AG20443 (cell line): ENCODE results near the gene UMPS.
A peak's percentile ranks its signal among the peaks of the same experiment; 100 is the strongest.
"Not testable (repeated sequence)": the region's sequence is repeated elsewhere in the genome, so short reads cannot be mapped to it uniquely, and the experiment has no call there.

Experiments
- DNase-seq: peaks from one replicate; pipeline ENCODE4 v3.0.0; 2012; ENCODE audit warnings: low spot score, mixed read lengths

The UMPS gene

GRCh38 chr3:124780356-124780755, 50.1 kb downstream of the UMPS start:
- DNase-seq, result peak; percentile 88

- peak; percentile 80 for DNase-seq
Observed at GRCh38 chr3:124780761-124781475, 50.7 kb downstream of the UMPS start.

GRCh38 chr3:124781476-124782376, 51.5 kb downstream of the UMPS start:
- DNase-seq, result no peak

- DNase-seq, result not testable (repeated sequence)
Observed at GRCh38 chr3:124782377-124782712, 52.1 kb downstream of the UMPS start.

DNA sequence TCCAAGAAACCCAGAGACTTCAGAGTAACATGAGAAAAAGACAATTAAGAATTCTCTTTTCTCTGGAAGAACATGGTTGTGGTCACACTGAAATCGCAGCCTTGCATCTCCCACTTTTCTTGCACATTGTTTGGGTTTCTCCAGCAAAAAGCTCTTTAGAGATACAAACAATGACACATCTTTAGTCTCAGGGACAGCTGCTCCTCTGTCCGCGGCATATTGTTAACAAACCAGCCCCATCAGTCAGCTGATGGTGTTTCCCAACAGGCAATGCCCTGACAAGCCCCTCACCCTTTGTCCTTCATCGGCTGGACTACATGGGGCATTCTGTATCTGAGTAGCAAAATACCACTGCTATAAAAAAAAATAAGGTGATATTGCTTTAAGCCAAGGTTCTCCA, 53.4 kb downstream of the UMPS start:
- DNase-seq, result no peak

DNA sequence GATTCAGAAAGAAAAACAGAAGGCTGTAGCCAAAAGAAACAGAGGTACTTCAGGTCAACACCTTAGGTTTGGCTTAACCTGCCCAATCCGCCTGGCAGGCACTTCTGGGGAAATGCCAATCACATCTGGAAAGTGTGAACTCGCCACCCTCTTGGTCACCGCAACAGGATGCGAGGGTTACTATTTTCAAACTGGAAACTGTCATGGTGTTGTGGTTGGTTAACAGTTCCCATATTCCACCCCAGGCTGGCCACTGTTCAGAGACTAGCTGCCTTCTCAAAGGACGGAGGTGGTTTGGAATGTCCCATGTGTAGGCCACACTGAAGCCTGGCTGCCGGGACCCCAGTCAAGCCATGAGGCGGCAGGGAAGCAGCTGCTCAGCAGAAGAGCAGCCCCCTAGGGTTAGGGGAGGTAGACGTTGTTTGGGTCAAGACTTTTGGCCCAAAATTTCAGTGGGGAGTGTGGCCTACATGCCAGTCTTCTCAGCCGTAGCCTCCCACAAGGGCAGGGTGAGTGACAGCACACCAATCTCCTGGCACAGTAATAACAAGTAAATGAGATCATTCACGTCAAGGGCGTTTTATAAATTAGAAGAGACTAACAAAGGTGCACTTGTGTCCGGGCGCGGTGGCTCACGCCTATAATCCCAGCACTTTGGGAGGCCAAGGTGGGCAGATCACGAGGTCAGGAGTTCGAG, 54.6 kb downstream of the UMPS start:
- no peak for DNase-seq

GRCh38 chr3:124785973-124786372, 55.7 kb downstream of the UMPS start:
- no peak for DNase-seq

DNA sequence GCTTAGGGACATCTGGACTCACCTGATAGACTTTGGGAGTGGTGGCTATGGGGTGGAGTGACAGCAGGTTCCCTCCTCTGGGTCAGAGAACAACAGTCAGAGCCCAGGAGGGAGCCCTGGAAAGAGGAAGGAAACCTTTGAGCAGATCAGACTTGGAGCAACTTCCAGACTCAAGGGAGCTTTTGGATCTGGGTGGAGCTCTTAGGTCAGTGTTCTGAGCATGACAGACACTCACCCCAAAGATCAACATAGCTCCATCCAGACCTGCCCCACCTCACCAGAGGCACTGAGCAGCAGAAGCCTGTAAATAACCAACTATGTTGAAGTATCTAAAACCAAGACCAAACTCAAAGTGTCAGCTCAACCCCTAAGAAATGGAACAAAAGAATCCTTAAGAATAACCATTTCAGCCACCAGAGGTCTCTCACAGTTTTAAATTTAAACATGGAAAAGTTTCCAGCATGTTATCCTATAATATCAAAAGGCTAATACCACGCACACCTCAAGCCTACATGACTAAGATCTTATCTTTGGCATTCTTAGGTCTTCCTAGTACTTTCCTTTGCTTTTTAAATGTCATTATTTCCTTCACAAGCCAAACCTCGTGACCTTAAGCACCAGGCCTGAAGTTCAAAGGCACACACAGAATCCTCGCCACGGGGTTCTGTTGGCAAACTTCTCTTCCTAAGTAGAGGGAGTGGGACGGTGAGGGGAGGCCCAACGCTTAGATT, 56.4 kb downstream of the UMPS start:
- no peak for DNase-seq

DNA sequence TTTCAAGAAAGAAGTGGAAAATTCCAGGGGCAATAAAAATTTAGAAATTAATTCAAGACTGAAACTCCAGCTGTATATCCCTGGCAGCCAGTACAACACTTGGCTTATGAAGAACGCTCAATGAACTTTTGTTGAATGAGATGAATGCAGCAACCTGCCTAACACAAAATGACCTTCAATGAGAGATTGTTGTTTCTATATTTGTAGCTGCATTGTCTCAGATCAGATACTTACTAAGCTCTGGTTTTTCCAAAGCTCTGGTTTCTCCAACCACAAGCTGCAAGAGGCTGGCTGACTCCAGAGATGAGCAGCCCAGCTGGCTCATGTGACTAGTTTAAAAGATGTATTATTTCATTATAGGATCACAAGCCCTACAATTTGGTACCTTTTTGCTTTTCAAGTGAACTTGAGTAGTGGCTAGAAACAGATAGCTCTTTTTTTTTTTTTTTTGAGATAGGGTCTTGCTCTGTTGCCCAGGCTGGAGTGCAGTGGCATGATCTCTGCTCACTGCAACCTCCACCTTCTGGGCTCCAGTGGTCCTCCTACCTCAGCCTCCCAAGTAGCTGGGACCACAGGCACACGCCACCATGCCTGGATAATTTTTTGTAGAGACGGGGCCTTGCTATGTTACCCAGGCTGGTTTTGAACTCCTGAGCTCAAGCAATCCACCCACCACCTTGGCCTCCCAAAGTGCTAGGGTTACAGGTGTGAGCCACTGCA, 57.4 kb downstream of the UMPS start:
- DNase-seq, result no peak

DNA sequence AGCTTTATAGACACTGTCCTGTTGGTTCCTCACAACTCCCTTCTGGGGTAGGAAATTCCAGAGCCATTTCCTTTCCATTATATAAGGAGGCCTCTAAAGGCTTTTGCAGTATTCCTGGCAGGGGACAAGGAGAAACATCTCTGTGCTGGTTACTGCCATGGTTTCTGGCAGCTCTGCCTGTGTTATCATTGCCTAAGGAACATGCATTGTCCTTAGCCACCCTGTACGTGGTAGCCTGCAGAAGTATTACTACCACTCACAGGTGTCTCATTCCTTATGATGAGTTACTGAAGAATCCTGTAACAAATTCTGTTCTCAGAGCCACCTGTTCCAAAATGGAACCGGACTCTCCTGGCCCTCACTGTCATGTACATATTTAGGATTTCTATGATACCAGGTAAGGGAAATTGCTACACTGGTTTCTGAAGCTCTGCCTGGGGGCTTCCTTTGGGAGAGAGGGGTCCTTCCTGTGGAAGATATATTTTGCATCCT, 58.0 kb downstream of the UMPS start:
- no peak for DNase-seq

- not testable (repeated sequence) for DNase-seq
Observed at GRCh38 chr3:124789103-124789502, 58.9 kb downstream of the UMPS start.

DNA sequence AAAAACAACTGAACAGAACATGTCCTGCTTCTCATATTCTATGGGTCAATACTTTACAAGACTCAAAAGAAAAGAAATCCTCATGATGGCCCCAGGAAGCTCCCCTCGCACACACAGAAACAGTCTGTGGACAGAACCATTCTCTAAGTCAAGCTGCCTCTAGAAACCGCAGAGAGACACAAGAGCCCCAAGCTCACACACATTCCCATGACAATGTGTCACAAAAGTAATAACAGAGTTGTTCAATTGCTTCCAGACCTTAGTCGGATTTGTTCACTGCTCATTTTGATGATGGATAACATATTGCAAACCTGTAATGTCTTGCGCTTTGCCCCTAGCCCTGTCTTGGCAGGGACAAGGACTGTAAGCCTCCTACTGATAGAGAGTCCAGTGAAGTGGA, 60.9 kb downstream of the UMPS start:
- peak; percentile 63 for DNase-seq

DNA sequence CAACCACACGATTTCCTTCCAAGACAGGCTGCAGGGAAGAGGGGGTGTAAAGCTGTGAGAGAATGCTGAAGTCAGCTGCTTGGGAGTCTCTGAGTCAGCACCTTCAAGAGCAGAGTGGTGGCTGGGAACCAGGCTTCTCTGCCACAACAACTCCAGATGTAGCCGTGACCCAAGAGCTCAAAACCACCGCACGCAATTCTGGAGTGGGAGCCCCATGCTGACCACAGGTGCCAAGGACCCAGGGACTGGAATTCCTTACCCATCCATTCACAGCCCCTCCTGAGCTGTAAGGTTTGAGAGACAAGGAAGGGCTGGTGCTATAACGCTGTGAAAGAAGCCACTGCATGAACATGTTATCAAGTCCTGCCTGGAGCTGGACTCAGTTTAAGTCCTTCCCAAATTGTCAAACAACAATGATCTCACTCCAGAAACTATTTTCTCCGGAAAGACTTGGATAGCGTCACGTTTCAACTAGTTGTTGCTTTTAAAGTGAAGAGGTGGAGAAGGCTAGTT, 61.4 kb downstream of the UMPS start:
- DNase-seq, result peak; percentile 93

- no peak for DNase-seq
Observed at GRCh38 chr3:124792341-124793040, 62.2 kb downstream of the UMPS start.

DNA sequence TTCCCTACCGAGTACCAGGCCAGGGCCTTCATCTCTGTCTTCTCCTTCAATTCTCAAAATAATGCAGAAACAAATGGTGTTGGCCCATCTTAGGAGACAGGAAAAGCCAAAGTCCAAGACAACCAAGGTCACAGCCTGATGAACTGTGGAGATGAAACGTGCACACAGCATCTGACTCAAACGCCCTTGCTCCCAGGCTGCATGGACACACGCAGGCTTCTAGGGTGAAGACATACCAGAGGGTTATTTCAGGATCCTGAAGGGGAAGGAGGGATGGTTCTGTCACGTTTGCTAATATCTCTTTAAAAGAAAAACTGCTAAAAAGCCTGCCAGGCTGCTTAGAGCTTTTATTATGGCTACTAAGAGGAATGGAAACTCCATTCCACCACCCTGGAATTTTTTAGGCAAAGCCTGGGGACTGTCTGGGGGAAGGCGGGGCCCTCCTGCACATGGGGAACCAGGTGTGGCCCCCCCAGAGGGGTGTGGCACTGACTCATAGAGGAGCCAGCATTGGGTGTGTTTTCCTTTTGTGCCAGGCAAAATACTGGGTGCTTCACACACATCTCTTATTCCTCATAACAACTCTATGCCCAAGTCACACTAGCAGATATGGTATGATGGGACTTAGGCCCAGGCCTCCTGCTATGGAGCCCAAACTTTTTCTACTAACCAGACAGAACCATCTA, 62.9 kb downstream of the UMPS start:
- DNase-seq, result peak; percentile 69

DNA sequence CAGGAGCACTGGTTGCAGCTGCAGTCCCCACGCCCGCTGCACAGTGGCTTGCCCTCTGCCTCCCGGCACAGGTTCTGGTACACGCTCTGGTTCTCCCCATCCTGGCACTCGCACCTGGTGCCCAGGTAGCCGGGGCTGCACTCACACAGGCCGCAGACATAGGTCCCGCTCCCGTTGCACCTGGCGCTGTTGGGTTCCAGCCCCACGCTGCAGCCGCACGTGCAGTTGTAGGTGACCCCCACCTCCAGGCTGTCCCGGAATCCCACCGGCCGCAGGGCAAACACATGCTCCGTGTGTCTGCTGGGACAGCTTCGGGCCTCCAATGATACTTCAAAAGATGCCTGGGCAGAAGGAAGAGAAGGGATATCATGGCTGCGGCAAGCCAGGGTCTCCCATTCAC, 66.2 kb downstream of the UMPS start:
- DNase-seq, result no peak

GRCh38 chr3:124797426-124797945, 67.2 kb downstream of the UMPS start:
- DNase-seq, result no peak
